GM10248 (cell line): Measurements from ENCODE around the gene ULK3.

Experiments used
- CTCF ChIA-PET: fragments of 300-600 bp; sonication (Branson Sonifier 250); formaldehyde crosslinking; extraction: SDS; loops from one replicate; lab custom pipeline; 2021; ENCODE audit warnings: antibody characterized with exemption; lab: Yijun Ruan, JAX
- POLR2A ChIA-PET: fragments of 350-650 bp; sonication (Branson Sonifier 250); formaldehyde crosslinking; extraction: SDS; loops from one replicate; lab custom pipeline; 2020; ENCODE audit warnings: antibody characterized with exemption; lab: Yijun Ruan, JAX
- DNase-seq: peaks from one replicate; pipeline ENCODE4 v3.0.0; 2012; ENCODE audit errors: extremely low spot score
- TF ChIP-seq, protein P1 (sequence below): IDR thresholded peaks from 2 replicates; pipeline ENCODE4 v1.5.1; 2012; ENCODE audit warnings: mild to moderate bottlenecking, low read depth; ENCODE audit errors: extremely low read depth, missing control alignments, control extremely low read depth

ULK3 gene

DNA sequence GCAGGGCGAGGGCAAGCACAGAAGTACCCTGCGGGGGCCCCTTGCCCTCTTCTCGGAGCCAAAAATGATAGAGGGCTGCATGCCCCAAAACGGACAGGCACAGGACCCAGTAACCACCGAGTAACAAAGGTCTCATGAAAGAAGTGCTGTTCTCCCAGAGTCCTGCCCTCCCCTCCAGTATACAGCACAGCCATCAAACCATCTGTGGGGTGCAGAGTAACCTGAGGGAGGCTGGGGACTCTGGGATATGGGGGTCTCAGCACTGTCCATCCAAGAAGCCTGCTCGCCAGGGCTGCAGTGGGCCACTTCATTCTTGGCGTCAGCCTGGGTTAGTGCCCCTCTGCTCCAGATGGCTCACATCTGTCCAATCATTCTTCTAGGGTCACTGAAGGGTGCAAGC is 6.1 kb downstream of the ULK3 start:
- CTCF ChIA-PET, result interaction anchor here (1.1 to 3.7 kb wide), 12 partner anchors 10 to 205 kb away, joined by 3 to 21 read pairs (median 5); partner anchors contain the start of genes CPLX3 and RPP25
- POLR2A ChIA-PET, result no interaction called here
- no peak for DNase-seq
- TF ChIP-seq, protein P1, sequence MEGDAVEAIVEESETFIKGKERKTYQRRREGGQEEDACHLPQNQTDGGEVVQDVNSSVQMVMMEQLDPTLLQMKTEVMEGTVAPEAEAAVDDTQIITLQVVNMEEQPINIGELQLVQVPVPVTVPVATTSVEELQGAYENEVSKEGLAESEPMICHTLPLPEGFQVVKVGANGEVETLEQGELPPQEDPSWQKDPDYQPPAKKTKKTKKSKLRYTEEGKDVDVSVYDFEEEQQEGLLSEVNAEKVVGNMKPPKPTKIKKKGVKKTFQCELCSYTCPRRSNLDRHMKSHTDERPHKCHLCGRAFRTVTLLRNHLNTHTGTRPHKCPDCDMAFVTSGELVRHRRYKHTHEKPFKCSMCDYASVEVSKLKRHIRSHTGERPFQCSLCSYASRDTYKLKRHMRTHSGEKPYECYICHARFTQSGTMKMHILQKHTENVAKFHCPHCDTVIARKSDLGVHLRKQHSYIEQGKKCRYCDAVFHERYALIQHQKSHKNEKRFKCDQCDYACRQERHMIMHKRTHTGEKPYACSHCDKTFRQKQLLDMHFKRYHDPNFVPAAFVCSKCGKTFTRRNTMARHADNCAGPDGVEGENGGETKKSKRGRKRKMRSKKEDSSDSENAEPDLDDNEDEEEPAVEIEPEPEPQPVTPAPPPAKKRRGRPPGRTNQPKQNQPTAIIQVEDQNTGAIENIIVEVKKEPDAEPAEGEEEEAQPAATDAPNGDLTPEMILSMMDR, result no peak

DNA sequence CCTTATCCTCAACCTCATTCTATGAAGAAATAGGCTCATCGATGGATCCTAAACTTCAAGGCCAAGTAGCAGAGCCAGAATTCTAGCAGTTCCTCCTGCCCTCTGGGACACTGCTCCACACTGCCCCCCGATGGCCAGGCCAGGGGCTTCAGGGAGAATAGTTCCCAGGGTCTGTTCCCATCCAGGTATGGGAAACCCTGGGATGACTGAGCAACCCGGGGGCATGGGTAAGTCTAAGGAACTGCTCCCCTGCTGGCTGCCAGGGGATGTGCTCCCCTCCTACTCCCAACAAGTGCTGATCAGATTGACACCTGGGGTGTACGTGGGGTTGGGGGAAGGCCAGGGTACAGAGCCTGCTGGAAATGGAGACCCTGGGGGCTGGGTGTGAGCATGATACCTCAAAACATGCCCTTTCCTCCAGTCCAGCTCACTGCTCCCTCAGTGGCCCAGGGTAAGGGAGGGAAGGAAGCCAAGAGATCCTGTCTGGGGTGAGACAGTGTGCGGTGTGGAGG is 7.6 kb downstream of the ULK3 start:
- CTCF ChIA-PET, result interaction anchor here (0.7 to 3.7 kb wide), 16 partner anchors 8 to 204 kb away, joined by 3 to 21 read pairs (median 4); partner anchors contain the start of gene CPLX3
- TF ChIP-seq, protein P1, result peak; percentile 76
- POLR2A ChIA-PET, result no interaction called here
- peak; percentile 76 for DNase-seq

DNA sequence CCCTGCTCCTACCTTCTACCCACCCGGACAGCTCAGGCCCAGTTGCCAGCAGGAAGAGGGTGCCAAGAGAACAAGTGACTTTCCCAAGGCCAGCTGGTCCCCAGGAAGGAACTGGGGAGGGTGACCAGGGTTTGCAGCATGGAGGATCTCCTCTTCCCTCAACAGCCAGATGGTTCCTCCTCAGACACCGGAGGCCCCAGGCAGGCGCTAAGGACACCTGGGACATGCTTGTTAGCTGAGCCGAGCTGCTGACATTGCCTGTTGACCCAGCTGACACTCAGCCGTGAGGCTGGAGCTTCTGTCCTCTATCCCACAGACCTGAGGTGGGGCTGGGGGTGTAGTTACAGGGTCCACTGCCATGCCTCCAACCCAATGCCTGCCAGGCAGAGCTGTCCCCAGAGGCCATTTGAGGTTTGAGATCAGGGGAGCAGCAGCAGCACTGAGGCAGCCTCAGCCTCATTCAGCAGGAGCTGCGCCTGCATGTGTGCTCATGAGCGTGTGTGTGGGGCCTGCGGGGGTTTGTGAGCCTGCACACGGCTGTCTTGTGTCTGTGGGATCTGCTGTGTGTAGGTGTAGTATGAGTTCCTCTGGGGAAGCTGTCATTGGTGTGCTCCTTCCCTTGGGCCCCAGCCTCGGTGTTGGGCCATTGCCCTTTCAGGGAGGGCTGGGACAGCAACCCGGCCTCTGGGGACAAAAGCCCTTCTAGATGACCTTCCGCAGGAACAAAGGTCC is 9.4 kb downstream of the ULK3 start:
- CTCF ChIA-PET, result interaction anchor here (1.0 to 2.1 kb wide), 7 partner anchors 9 to 68 kb away, joined by 3 to 8 read pairs (median 3); partner anchors contain the start of genes LMAN1L and ULK3
- TF ChIP-seq, protein P1, result no peak
- no peak for DNase-seq
- POLR2A ChIA-PET, result no interaction called here

DNA sequence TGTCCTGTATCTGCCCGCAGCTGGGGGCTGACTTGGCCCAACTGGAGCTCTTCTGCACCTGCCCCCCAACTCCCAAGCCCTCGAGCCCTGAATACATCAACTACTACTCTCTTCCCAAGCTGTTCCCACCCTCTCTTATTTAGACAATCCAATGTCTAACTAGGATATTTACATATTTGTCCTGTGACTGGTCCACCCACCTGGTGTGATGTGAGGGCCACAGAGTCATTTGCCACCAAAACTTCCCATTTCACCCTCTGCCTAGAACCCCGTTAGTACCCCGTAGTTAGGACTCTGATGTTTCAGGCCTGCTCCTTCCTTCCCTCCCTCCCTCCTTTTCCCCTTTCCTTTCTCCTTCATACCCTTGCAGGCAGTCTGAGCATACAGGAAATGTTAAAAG is 10.1 kb downstream of the ULK3 start:
- CTCF ChIA-PET, result interaction anchor here (1.1 to 2.1 kb wide), 4 partner anchors 8 to 33 kb away, joined by 3 to 8 read pairs (median 3); partner anchors contain the start of gene LMAN1L
- POLR2A ChIA-PET, result no interaction called here
- TF ChIP-seq, protein P1, result no peak
- DNase-seq, result no peak

DNA sequence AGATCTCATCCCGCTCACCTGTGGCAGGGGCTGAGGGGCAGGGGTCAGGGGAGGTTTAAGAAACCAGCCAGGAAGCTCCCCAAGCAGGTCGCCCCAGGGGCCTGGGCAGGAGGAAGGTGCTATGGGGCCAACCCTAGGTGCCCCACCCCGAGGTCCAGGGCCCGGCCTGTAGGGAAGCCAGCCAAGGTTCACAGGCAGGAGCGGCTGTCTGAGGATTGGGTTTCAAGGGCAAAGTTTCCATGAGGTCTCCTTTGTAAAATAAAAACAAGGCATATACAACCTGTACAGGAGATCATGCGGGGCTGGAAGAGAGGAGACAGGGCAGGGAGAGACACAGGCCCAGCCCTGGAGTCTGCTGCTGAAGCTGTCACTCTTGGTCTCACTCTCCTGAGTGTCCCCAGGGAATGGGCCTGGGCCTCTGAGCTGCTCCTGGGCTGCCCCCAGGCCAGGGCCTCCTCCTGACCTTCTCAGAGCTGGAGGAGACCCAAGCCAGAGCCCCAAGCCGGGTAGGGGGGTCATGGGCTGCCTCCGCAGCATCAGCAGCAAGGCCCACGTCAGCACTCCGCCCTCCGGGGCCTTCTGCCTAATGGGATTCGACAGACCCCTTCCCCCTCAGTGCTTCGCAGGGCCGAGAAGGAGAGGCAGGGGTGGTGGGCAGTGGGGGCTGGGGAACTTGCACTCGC is 11.0 kb downstream of the ULK3 start:
- no peak for DNase-seq
- POLR2A ChIA-PET, result no interaction called here
- TF ChIP-seq, protein P1, result no peak
- CTCF ChIA-PET, result interaction anchor here (0.9 to 2.1 kb wide), 5 partner anchors 8 to 70 kb away, joined by 3 to 8 read pairs (median 4); no protein-coding TSS in a partner anchor

DNA sequence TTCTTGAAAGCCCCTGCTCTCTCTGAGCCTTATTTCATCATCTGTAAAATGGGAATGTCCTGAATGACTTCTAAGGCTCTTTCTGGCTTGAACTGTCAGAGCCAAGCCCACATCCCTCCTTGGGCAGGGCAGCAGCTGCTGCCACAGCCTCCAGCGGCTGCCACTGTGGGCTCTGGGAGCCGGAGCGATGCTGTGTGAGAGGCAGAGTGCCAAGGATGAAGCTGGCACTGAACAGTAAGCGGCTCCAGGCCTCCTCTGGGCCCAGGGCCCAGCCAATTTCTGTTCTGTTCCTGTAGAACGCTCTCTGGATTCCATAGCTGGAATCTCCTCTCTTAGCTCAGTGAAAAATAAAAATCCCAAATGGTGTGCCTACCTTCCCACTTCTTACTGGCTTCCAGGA is 12.1 kb downstream of the ULK3 start:
- POLR2A ChIA-PET, result no interaction called here
- CTCF ChIA-PET, result interaction anchor here (1.0 to 2.0 kb wide), 6 partner anchors 12 to 71 kb away, joined by 3 to 7 read pairs (median 4); partner anchors contain the start of genes LMAN1L and ULK3
- DNase-seq, result no peak
- TF ChIP-seq, protein P1, result no peak
